Fibroblast of peridontal ligament (primary cell): ENCODE results near the gene TNFRSF14.

Experiments used
- DNase-seq: peaks from one replicate; pipeline ENCODE4 v3.0.0-alpha.2; 2010; ENCODE audit errors: extremely low read depth

TNFRSF14 gene

GRCh38 chr1:2602311-2602835 is 46.2 kb downstream of the TNFRSF14 start:
- DNase-seq, result no peak

GRCh38 chr1:2602866-2603520 is 46.8 kb downstream of the TNFRSF14 start:
- no peak for DNase-seq

GRCh38 chr1:2603521-2604155 is 47.5 kb downstream of the TNFRSF14 start:
- no peak for DNase-seq

- no peak for DNase-seq
Observed at GRCh38 chr1:2604156-2604843, 48.1 kb downstream of the TNFRSF14 start.

- DNase-seq, result no peak
Observed at GRCh38 chr1:2604844-2605508, 48.8 kb downstream of the TNFRSF14 start.

GRCh38 chr1:2605509-2606395 is 49.6 kb downstream of the TNFRSF14 start:
- DNase-seq, result no peak

- DNase-seq, result no peak
Observed at GRCh38 chr1:2606396-2606880, 50.3 kb downstream of the TNFRSF14 start.

GRCh38 chr1:2606881-2607621 is 50.9 kb downstream of the TNFRSF14 start:
- no peak for DNase-seq

- no peak for DNase-seq
Observed at GRCh38 chr1:2607641-2608091, 51.5 kb downstream of the TNFRSF14 start.

- DNase-seq, result no peak
Observed at GRCh38 chr1:2609319-2610035, 53.3 kb downstream of the TNFRSF14 start.

GRCh38 chr1:2610036-2610959 is 54.1 kb downstream of the TNFRSF14 start:
- no peak for DNase-seq

GRCh38 chr1:2611031-2611501 is 54.9 kb downstream of the TNFRSF14 start:
- DNase-seq, result no peak

- DNase-seq, result no peak
Observed at GRCh38 chr1:2611621-2612437, 55.7 kb downstream of the TNFRSF14 start.

- DNase-seq, result no peak
Observed at GRCh38 chr1:2612591-2613365, 56.6 kb downstream of the TNFRSF14 start.
